NCI-H128 (cell line): ENCODE data around the gene EXOC3L2.

Experiments used
- DNase-seq: peaks from one replicate; lab custom pipeline; 2025; ENCODE audit not compliant: unreplicated experiment; lab: John Stamatoyannopoulos, UW

The EXOC3L2 gene

DNA sequence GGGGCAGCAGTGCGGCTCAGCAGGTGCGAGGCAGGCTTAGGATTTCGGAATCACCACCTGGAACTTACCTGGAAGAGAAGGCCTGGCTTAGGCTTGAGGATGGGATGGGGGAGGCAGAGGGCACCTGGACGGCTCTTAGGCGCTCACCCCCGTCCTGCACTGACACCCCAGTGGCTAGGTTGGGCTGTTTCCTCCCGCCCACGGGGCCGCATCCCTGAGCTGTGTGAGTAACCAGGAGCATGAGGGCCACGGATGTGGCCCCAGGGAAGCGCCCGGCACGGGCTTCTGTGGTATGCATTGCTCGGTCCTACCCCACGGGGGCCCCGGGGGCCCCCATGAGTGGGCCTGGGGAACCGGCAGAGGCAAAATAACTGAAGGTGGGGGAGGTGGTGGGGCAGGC lies 82.1 kb downstream of the EXOC3L2 start:
- no peak for DNase-seq

DNA sequence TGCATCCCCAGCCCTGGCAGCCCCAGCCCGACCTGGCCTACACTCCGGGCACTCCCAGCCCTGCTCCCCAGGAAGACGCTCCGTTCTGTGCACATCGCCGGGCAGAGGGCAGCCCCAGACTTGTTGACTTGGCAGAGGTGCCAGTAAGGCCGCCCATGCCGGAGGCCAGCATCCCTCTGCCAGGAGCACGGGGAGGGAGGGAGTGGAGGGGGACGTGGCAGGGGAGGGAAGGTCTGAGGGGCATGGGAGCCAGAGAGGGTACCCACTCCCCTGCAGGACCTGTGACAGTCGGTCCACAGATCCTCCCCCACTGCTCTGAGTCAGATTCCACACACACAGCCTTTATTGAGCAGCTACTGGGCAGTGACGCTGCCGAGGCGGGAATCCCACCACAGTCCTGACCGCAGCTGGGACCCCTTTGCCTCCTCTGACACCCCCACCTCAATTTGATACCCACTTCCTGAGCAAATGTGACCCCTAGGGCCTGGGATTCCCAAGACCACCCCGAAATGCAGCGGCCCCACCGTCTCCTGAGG lies 82.5 kb downstream of the EXOC3L2 start:
- DNase-seq = no peak
